T-helper 1 cell treated with Interleukin-12 subunit alpha and Interleukin-12 subunit beta and Interleukin-4 antibody, amounts not matched to agents 30 μg/mL and 1 μg/mL, for 36 hours (primary cell): Measurements from ENCODE around the gene SLC24A3.

Experiments
- H3K27ac Mint-ChIP-seq: one replicate; pipeline ENCODE4 v1.8.0; 2021; ENCODE audit warnings: mild to moderate bottlenecking, mixed read lengths
- H3K27me3 Mint-ChIP-seq: one replicate; pipeline ENCODE4 v1.8.0; 2021; ENCODE audit warnings: low read depth, mixed read lengths
- H3K36me3 Mint-ChIP-seq: one replicate; pipeline ENCODE4 v1.8.0; 2021; ENCODE audit warnings: low read depth, mixed read lengths
- H3K4me1 Mint-ChIP-seq: one replicate; pipeline ENCODE4 v1.8.0; 2021; ENCODE audit warnings: low read depth, mixed read lengths
- H3K4me3 Mint-ChIP-seq: one replicate; pipeline ENCODE4 v1.8.0; 2021; ENCODE audit warnings: mild to moderate bottlenecking, moderate library complexity, mixed read lengths
- H3K9me3 Mint-ChIP-seq: one replicate; pipeline ENCODE4 v1.8.0; 2021; ENCODE audit warnings: mixed read lengths

The SLC24A3 gene

DNA sequence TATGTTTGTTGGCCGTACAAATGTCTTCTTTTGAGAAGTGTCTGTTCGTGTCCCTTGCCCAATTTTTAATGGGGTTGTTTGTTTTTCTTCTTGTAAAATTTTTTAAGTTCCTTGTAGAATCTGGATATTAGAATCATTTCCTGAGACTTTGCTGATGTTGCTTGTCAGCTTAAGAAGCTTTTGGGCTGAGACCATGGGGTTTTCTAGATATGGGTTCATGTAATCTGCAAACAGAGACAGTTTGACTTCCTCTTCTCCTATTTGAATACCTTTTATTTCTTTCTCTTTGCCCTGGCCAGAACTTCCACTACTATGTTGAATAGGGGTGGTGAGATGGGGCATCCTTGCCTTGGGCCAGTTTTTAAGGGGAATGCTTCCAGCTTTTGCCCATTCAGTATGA, 82.6 kb downstream of the SLC24A3 start:
- peaks cover 8% of the 10 kb centered on the region for H3K9me3 Mint-ChIP-seq
- no peak overlapping the region for H3K4me3 Mint-ChIP-seq
- no peaks in the 10 kb centered on the region for H3K4me1 Mint-ChIP-seq
- H3K36me3 Mint-ChIP-seq, result no peaks in the 10 kb centered on the region
- H3K27ac Mint-ChIP-seq, result no peak overlapping the region
- H3K27me3 Mint-ChIP-seq, result no peaks in the 10 kb centered on the region

DNA sequence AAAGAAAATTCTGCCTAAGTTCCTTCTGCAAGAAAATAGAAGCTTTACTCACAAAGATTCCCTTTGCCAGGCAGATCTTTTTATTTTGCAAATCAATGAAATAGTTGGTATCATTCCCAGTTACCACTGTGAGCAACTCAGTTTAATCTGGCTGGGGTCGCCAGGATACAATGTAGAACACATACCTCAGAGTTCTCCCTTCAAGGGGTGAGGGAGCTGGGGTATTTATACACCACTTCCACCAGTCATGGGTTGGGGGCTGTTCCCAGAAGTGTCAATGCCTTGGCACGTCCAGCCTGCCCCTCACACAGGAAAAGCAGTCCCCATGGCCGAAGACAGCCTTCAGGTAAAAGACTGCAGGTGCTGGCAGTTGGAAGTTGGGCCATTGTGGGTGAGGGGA, 86.2 kb downstream of the SLC24A3 start:
- Mint-ChIP-seq H3K4me1 (no peaks in the 10 kb centered on the region), H3K36me3 (no peaks in the 10 kb centered on the region), H3K9me3 (peaks cover 8% of the 10 kb centered on the region), H3K27me3 (no peaks in the 10 kb centered on the region), H3K4me3 (no peak overlapping the region), H3K27ac (no peak overlapping the region)

DNA sequence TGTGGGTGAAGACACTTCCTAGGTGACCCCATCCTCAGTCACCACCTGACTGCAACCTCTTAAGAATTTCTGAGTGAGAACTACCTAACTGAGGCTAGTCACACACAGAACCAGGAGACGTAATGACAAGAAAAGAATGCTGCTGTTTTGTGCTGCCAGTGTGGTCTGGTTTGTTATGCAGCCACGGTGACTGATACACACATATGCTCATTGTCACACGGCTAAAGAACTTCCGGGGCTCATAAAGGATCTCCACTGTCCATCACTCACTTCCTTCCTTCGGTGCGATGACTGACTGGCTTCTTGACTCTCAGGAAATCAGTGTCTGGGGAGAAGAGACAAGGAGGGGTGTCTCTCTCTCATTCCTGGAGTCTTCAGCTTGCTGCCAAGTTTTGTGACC, 88.0 kb downstream of the SLC24A3 start:
- Mint-ChIP-seq H3K27me3 (no peaks in the 10 kb centered on the region), H3K4me3 (no peak overlapping the region), H3K4me1 (no peaks in the 10 kb centered on the region), H3K36me3 (no peaks in the 10 kb centered on the region), H3K27ac (no peak overlapping the region), H3K9me3 (peaks cover 8% of the 10 kb centered on the region)

DNA sequence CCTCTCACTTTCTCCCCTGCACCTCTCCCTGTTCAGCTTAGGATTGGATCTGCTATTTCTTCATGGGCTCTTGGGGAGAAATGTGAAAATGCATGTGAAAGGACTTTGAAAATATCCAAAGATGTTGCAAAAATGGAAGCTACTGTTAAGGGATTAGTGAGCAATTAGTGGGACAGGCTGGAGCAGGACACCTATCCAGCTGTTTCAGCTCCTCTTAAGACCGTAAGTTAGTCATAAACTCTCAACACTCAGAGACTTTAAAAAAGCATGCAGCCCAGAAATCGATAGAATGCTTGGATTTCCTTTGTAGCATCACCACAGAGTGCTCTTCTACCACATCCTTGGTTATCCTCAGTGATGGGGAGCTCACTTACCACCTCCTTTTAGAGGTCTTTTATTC, 88.7 kb downstream of the SLC24A3 start:
- H3K9me3 Mint-ChIP-seq, result peaks cover 8% of the 10 kb centered on the region
- H3K4me3 Mint-ChIP-seq, result no peak overlapping the region
- no peaks in the 10 kb centered on the region for H3K36me3 Mint-ChIP-seq
- no peak overlapping the region for H3K27ac Mint-ChIP-seq
- H3K4me1 Mint-ChIP-seq, result no peaks in the 10 kb centered on the region
- H3K27me3 Mint-ChIP-seq, result no peaks in the 10 kb centered on the region

DNA sequence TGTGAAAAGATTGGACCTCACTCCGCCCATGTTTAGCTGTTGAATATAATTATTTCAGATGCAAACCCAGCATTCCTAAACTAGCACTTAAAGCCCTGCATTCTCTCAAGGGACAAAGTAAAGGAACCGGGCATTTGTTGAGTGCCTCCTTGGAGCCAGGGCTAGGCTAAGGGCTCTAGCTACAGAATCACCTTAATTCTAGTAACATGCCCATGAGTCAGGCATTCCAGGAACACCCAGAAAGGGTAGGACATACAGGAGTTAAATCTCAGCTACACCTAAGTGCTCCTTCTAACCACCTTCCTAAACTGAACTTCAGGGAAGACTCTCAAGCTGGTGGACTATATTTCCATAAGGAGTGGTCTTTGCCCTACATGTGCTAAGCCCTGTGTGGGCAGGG, 89.4 kb downstream of the SLC24A3 start:
- H3K36me3 Mint-ChIP-seq, result no peaks in the 10 kb centered on the region
- no peak overlapping the region for H3K27ac Mint-ChIP-seq
- H3K9me3 Mint-ChIP-seq, result peaks cover 8% of the 10 kb centered on the region
- H3K4me1 Mint-ChIP-seq, result no peaks in the 10 kb centered on the region
- no peaks in the 10 kb centered on the region for H3K27me3 Mint-ChIP-seq
- H3K4me3 Mint-ChIP-seq, result no peak overlapping the region

DNA sequence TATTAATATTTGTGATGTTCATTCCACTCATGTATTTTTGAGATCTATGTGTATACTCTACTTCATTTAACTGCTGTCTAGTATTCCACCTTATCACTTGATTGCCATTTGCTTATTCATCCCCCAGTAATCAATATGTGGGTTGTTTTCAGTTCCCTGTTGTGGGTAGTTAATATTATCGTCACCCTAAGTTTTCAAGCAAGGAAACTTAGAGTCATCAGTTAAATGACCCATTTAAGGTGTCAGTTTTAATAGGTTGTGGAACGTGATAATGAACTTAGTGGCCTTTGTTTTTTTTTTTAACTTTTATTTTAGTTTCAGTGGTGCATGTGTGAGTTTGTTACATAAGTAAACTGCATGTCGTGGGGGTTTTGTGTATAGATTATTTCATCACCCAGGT, 90.3 kb downstream of the SLC24A3 start:
- Mint-ChIP-seq H3K4me1 (no peaks in the 10 kb centered on the region), H3K27me3 (no peaks in the 10 kb centered on the region), H3K9me3 (peaks cover 1% of the 10 kb centered on the region), H3K4me3 (no peak overlapping the region), H3K27ac (no peak overlapping the region), H3K36me3 (no peaks in the 10 kb centered on the region)

DNA sequence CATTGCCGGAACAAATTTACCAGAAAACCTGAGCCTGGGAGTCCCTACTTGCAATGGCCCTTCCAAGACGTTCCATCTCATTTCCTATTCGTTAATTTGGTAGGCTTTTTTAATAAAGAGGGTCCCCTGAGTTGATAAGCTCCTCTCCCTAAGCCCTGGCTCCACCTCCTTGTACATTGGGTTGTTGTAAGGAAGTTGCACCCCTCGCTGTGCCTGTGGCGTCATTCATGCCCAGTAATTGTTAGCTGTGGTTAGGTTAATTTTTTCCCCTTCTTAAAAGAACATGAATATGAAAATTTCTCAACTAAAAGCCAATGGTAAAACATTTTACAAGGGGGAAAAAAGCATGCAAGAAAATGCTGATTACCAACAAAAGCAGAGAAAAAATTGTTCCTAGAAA, 91.9 kb downstream of the SLC24A3 start:
- no peaks in the 10 kb centered on the region for H3K27me3 Mint-ChIP-seq
- no peaks in the 10 kb centered on the region for H3K9me3 Mint-ChIP-seq
- H3K27ac Mint-ChIP-seq, result no peak overlapping the region
- H3K36me3 Mint-ChIP-seq, result no peaks in the 10 kb centered on the region
- no peaks in the 10 kb centered on the region for H3K4me1 Mint-ChIP-seq
- H3K4me3 Mint-ChIP-seq, result no peak overlapping the region

DNA sequence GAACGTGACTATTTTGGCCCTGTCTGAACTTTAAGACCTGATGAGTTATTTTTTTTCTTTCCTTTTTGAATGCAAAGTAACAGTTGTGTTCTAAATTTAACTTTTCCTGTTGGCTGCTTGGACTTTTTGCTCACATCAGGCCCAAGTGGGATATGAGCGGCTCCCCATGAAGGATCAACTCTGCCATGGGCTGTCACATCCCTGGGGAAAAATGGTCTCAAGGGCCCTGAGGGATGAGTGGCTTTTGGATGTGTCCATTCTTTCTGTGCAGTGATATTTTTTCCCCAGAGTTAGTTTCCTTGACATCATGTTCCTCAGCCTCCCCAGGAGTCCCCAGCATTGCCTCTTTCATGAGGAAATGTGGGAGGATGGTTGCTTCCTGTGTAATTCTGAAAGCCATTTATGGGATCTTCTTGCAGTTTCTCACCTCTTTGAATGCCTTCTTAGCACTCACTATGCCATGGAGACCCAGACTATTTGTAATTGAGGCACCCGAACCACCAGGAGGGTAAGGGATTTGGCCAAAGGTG, 92.5 kb downstream of the SLC24A3 start:
- Mint-ChIP-seq H3K9me3 (no peaks in the 10 kb centered on the region), H3K27ac (no peak overlapping the region), H3K36me3 (no peaks in the 10 kb centered on the region), H3K27me3 (no peaks in the 10 kb centered on the region), H3K4me3 (no peak overlapping the region), H3K4me1 (no peaks in the 10 kb centered on the region)

DNA sequence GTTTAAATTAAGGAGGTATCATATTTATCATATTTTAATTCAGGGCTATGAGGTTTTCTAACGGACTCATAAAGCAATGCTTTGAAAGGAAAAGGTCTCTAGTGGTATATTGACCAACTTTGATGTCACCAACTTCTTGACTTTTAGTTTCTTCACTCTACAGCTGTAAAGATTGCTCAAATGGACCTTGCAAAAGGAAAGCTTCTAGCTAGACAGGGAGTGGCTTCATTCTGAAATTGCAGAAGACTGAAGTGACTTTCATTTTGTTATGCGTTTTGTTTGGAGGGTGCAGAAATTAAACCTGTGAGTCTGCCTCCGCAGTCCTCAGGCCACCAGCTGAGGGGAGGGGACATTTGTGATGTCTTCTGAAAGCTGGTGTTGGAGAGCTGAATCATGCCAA, 95.7 kb downstream of the SLC24A3 start:
- no peaks in the 10 kb centered on the region for H3K9me3 Mint-ChIP-seq
- H3K36me3 Mint-ChIP-seq, result no peaks in the 10 kb centered on the region
- H3K4me1 Mint-ChIP-seq, result no peaks in the 10 kb centered on the region
- H3K27me3 Mint-ChIP-seq, result no peaks in the 10 kb centered on the region
- H3K27ac Mint-ChIP-seq, result no peak overlapping the region
- no peak overlapping the region for H3K4me3 Mint-ChIP-seq

DNA sequence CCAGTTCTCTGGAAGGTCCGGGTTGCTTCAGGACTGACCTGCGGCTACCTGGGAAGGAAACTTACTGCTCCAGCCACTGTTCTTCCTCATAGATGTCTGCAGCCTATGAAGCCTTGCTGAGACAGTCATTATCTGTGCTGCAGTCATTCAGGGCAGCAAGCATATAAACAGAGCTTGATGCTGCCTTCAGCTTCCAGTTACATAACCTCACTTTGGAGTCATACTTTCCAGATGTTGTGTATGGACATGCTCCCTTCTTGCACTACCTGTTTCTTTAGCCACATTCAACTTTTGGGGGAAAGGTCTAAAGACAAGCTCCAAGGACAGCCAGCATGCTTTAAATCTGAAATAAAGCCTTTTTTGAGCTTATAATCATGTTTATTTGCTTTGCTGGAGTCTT, 98.1 kb downstream of the SLC24A3 start:
- Mint-ChIP-seq H3K4me1 (no peaks in the 10 kb centered on the region), H3K9me3 (no peaks in the 10 kb centered on the region), H3K27ac (no peak overlapping the region), H3K27me3 (no peaks in the 10 kb centered on the region), H3K4me3 (no peak overlapping the region), H3K36me3 (no peaks in the 10 kb centered on the region)

DNA sequence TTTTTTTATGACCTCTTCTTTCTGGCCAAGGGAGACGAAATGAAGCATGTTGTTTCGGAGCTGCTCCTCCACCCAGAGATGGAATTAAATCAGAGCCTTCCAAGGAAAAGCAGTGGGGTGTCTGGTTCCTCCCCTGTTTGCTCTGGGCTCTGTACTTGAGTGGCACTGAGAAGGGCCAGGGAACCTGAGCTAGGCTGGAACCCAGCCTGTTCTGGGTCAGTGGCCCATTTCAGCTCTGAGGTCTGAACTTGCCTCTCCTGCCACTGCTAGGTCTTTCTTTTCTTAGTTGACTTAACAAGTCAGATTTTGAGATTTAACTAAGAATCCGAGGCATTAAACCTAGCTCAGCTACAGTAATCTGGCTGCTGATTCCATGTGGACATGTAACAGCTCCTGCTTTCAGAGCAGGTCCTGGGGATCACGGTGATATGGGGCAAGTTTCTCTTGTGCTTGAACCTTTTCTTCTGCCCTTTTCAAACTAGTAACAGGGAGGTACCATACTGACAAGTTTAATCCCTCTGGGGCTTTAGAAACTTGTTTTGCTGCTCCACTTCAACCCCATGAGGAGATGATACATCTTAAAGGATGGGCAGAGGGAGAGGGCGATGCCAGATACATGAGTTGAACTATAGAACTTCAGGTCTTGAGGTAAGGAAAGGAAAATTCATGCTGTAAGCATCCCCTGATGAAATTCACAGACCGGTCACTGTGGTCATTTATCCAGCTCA, 101.1 kb downstream of the SLC24A3 start:
- Mint-ChIP-seq H3K36me3 (no peaks in the 10 kb centered on the region), H3K27me3 (no peaks in the 10 kb centered on the region), H3K9me3 (no peaks in the 10 kb centered on the region), H3K4me3 (no peak overlapping the region), H3K4me1 (no peaks in the 10 kb centered on the region), H3K27ac (no peak overlapping the region)

DNA sequence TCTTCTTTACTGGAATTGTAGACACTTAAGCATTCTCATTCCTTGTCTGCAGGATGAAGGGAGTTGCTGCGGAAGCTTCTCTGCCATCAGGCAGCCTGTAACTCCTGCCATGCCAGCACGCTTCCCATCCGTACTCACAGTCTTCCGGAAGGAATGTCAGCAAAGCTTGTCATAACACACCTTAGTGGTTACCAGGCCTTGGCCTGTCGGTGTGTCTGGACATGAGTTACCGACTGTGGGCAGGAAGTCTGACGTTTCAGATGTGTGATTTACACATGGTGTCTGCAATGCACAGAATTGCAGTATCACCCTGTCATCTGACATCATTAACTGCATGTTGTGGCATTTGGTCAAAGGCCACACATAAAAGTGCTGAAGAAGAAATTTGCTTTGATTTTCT, 102.2 kb downstream of the SLC24A3 start:
- no peak overlapping the region for H3K4me3 Mint-ChIP-seq
- H3K27me3 Mint-ChIP-seq, result no peaks in the 10 kb centered on the region
- H3K4me1 Mint-ChIP-seq, result no peaks in the 10 kb centered on the region
- no peak overlapping the region for H3K27ac Mint-ChIP-seq
- H3K36me3 Mint-ChIP-seq, result no peaks in the 10 kb centered on the region
- H3K9me3 Mint-ChIP-seq, result no peaks in the 10 kb centered on the region

DNA sequence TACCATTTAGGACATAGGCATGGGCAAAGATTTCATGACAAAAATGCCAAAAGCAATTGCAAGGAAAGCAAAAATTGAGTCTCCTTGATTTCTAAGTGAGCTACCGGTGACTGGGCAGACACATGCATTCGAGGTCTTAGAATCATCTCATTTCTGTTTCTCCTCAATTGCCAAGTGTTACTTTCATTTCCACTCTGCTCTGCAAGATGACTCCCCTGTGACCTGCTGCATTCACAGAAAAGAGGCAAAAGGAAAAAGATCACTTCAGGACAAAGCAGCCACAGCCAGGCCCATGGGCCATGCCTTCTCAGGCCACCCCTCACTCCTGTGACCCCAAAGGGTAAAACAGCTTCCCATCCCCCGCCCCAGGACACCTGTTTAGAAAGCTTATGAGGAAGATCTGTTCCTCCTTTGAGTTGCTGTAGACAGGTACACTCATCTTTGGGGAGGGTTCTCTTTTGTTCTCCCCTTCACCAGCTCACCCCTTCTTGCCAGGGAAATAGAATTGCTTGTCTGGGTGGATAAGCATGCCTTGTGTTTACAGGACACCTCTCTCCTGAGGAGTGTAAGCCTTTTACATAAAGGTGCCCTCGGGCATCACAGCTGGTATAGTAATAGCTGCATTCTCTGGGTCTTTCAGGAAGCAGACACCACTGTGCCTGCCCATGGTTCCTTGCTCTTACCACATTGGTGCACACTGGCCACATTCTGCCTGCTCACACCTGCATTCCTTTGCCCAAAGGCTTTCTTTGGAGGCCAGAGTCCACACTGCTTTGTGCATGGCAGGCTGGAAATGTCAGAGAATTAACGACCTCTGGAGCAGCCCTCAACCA, 105.0 kb downstream of the SLC24A3 start:
- no peaks in the 10 kb centered on the region for H3K36me3 Mint-ChIP-seq
- H3K27ac Mint-ChIP-seq, result no peak overlapping the region
- no peaks in the 10 kb centered on the region for H3K27me3 Mint-ChIP-seq
- H3K9me3 Mint-ChIP-seq, result no peaks in the 10 kb centered on the region
- no peak overlapping the region for H3K4me3 Mint-ChIP-seq
- H3K4me1 Mint-ChIP-seq, result no peaks in the 10 kb centered on the region

DNA sequence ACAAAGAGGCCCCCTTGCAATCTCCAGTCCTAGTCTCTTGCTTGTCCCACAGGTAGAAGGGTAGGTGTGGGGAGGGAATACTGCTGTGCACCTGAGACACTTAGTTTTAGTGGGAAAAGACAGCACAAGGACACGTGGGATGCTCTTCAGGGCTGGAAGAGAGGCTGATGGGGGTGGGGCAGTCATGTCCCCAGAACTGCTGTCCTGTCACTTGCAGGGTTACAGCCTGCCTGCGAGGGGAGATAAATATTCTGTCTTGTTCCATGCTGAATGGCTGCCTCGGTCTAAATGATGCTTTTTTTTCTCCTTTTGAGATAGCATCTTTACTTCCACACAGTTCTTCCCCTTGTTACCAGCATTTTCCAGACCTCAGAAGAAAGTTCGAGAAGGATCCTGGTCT, 106.2 kb downstream of the SLC24A3 start:
- Mint-ChIP-seq H3K36me3 (no peaks in the 10 kb centered on the region), H3K9me3 (no peaks in the 10 kb centered on the region), H3K27ac (no peak overlapping the region), H3K4me3 (no peak overlapping the region), H3K4me1 (no peaks in the 10 kb centered on the region), H3K27me3 (no peaks in the 10 kb centered on the region)

DNA sequence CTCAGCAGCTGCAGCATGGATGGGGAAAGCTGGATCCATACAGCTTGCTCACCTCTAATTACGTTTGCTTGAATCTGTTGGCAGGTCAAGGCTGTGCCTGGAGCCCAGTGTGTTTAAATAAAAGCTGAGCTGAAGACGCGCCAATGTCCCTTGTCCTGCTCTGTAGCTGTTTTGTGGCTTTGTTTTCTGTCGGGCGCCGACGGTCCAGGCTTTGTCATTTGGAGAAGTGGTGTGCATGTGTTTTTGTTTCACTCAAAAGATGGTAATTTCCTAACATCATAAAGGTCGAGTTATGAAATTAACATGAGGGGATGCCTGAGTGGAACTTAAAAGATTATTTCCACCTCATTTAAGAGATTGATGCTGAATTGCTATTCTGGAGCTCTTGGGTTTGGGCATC, 107.6 kb downstream of the SLC24A3 start:
- no peaks in the 10 kb centered on the region for H3K27me3 Mint-ChIP-seq
- H3K9me3 Mint-ChIP-seq, result no peaks in the 10 kb centered on the region
- H3K4me3 Mint-ChIP-seq, result no peak overlapping the region
- H3K36me3 Mint-ChIP-seq, result no peaks in the 10 kb centered on the region
- no peak overlapping the region for H3K27ac Mint-ChIP-seq
- no peaks in the 10 kb centered on the region for H3K4me1 Mint-ChIP-seq
